Left lung (tissue), 10 donors: ENCODE measurements around the gene NFAT5. TPM values are rescaled to one million over a fixed set of nuclear protein-coding genes. Genes with fewer than 3 reads are reported as not detected.

Experiments used
- ATAC-seq: fragments of 200-7000 bp; cut with Tn5 transposase; one replicate; pipeline ENCODE4 v1.9.1; 2020; ENCODE audit warnings: moderate library complexity
- DNase-seq, 4 donors: peaks; one replicate each; pipeline ENCODE4 v3.0.0-alpha.2; 2013 to 2020
- H3K27ac ChIP-seq, 2 donors: fragments of 200-600 bp; sonication (generic) in 1 of 2; one replicate each; pipeline versions ENCODE4 v1.5.0 to v1.8.0; 2020 to 2021
- H3K27me3 ChIP-seq, 2 donors: fragments of 200-600 bp; sonication (generic) in 1 of 2; one replicate each; pipeline versions ENCODE4 v1.5.0 to v1.8.0; 2020 to 2021
- H3K36me3 ChIP-seq, 2 donors: fragments of 200-600 bp; sonication (generic) in 1 of 2; one replicate each; pipeline versions ENCODE4 v1.5.0 to v1.8.0; 2020 to 2021
- H3K4me1 ChIP-seq, 2 donors: fragments of 200-600 bp; one replicate each; pipeline ENCODE4 v1.8.0; 2021
- H3K4me3 ChIP-seq, 2 donors: fragments of 200-600 bp; sonication (generic) in 1 of 2; one replicate each; pipeline versions ENCODE4 v1.5.0 to v1.8.0; 2020 to 2021; ENCODE audit warnings: mild to moderate bottlenecking in 1 of 2
- H3K9me3 ChIP-seq, 2 donors: fragments of 200-600 bp; sonication (generic) in 1 of 2; one replicate each; pipeline versions ENCODE4 v1.5.0 to v1.8.0; 2020 to 2021
- intact Hi-C, 2 donors: fragments of 100-400 bp; cut with DNase I; formaldehyde crosslinking; loops; one replicate each; pipeline versions ENCODE4 v1.11.2 to v1.14.2; 2022
- polyA plus RNA-seq, 6 donors: library from polyadenylated mRNA; unstranded; fragments of 120-200 nt; gene quantifications; one replicate each; pipeline ENCODE4 v1.2.1, GENCODE V29; 2013; ENCODE audit not compliant: insufficient read length in 6 of 6
- total RNA-seq, 2 donors: library from RNA; stranded (reverse); fragmentation: NEBNext Ultra II Directional; extraction: Animal tissue kit (Norgen Biotek cat#: 25700); gene quantifications; one replicate each; pipeline ENCODE4 v1.2.1, GENCODE V29; 2021
- TF ChIP-seq, protein P1 (sequence below), 2 donors: fragments of 200-600 bp; sonication (generic) in 1 of 2; IDR thresholded peaks; one replicate each; pipeline versions ENCODE4 v1.5.0 to v1.8.0; 2021; ENCODE audit warnings: antibody characterized with exemption in 2 of 2
- donor health status: DM: no; HTN: yes; CAD: no.
- donor health status: DM: no; HTN: no; CAD: no.

Gene NFAT5
- total and polyA plus RNA-seq, 8 donors, result 44.8 to 66.0 (median 57.9) TPM

DNA sequence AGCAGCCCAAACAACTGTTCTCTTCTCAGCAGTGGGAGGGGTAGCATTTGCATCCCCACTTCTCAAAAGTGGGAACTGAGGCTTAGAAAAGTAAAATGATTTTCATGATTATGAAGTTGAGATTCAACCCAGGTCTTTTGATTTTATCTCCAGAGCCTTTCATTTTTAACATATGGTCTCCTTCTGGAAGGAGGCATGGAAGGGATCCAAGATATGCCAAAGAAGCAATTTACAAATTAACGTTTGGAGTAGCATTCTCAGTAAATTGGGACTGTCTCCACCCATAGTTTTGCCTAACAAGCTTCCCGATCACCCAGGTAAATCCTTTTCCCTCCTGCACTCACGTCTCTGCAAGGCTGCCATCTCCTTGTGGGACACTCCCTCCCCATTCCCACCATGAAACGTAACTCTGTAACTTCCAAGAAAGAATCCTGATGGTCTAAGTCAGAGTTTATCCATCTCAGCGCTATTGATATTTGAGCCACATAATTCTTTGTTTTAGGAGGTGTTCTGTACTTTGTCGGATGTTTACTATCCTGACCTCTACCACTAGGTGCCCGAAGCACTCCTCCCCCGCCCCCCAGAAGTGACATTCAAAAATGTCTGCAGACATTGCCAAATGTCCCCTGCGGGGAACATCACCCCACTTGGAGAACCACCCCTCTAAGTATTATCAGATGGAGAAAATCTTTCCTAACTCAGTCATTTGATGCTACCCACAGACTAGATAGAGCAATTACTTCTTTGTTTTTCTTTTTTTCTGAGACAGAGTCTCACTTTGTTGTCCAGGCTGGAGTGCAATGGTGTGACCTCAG lies 32.9 kb upstream of the NFAT5 start:
- no peaks in the 10 kb centered on the region for H3K36me3 ChIP-seq
- DNase-seq (no peak), ATAC-seq (no peak)
- H3K27me3 ChIP-seq, result no peaks in the 10 kb centered on the region
- no peak overlapping the region for H3K27ac ChIP-seq
- no peak overlapping the region for H3K4me3 ChIP-seq
- H3K9me3 ChIP-seq, result no peaks in the 10 kb centered on the region
- intact Hi-C loops, result no loop called here
- TF ChIP-seq, protein P1, sequence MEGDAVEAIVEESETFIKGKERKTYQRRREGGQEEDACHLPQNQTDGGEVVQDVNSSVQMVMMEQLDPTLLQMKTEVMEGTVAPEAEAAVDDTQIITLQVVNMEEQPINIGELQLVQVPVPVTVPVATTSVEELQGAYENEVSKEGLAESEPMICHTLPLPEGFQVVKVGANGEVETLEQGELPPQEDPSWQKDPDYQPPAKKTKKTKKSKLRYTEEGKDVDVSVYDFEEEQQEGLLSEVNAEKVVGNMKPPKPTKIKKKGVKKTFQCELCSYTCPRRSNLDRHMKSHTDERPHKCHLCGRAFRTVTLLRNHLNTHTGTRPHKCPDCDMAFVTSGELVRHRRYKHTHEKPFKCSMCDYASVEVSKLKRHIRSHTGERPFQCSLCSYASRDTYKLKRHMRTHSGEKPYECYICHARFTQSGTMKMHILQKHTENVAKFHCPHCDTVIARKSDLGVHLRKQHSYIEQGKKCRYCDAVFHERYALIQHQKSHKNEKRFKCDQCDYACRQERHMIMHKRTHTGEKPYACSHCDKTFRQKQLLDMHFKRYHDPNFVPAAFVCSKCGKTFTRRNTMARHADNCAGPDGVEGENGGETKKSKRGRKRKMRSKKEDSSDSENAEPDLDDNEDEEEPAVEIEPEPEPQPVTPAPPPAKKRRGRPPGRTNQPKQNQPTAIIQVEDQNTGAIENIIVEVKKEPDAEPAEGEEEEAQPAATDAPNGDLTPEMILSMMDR (IDR thresholded peaks at IDR 0.05), result no peak
- H3K4me1 ChIP-seq, result peaks cover 0 to 27% of the 10 kb centered on the region in 2 donors

DNA sequence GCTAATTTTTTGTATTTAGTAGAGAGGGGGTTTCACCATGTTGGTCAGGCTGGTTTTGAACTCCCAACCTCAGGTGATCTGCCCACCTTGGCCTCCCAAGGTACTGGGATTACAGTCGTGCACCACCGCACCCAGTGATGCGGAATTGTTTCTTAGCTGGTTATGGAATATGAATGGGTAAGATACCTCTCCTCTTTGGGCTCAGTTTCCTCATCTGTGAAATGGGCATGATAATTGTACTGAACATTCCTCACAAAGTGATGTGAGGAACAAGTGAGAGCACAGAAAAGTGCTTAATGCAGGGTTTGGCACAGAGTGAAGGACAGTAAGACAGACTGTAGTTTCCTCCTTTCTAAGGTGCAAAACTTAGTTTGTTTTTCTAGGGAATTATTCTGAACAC lies 31.0 kb upstream of the NFAT5 start:
- ATAC-seq (no peak), DNase-seq (no peak)
- Histone ChIP-seq H3K4me3 (no peak overlapping the region), H3K9me3 (no peaks in the 10 kb centered on the region), H3K36me3 (no peaks in the 10 kb centered on the region), H3K27me3 (no peaks in the 10 kb centered on the region), H3K4me1 (peaks cover 0 to 34% of the 10 kb centered on the region in 2 donors), H3K27ac (no peak overlapping the region)
- intact Hi-C loops, result no loop called here
- TF ChIP-seq, protein P1 (IDR thresholded peaks at IDR 0.05), result no peak

DNA sequence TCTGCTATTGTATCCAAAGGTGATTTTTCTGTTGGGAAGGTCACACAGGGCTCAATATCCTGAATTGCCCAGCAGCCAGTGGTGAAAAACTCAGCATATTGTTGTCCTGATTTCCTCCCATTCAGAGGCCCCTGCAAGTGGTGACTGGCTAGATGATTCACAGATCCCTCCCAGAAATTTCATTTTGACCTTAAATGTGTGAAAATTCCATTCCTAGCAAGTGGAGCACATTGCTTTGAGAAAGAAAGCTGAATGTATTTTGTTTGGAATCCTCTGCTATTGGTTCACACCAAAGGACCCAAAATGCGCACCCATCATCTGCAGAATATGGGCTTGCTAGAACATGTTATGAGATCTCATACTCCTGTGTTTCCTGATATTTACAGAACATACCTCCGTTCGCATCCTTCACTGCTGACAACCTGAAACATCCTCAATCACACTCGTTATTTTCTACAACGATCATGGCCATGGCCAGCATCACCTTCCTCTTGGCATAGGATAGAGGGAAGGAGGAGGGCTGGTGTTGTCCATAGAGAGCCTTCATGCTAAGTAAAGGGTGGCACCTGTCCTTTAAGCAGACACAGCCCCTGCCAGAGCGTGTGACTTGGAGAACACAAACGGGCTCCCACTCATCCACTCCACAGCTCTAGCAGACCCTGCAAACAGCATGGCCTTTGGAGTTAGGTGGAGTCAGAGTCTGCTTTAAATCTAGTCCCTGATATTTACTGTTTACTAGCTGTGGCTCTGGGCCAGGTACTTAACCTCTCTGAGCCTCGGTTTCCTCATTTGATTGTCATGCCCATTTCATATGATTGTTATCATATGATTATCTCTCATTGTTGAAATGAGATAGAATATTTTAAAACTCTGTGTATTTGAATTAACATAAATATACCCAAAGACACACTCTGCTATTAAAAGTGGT lies 30.4 kb upstream of the NFAT5 start:
- intact Hi-C loops, result no loop called here
- H3K4me3 ChIP-seq, result no peak overlapping the region

DNA sequence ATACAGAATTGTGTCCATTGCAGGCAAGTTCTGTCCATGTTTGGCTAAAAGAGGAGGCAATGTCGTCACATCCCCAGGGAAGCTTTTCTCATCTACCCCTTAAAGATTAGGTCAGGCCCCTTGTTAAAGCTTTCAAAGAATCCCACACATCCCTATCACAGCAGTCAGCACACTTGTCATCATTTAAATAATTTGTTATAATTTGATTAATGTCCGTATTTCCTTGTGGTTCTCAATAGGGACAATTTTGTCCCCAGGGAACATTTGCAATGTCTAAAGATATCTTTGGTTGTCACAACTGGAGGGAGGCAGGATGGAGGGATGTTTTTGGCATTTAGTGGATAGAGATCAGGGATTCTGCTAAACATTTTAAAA lies 28.1 kb upstream of the NFAT5 start:
- Histone ChIP-seq H3K4me1 (peaks cover 0 to 35% of the 10 kb centered on the region in 2 donors), H3K36me3 (no peaks in the 10 kb centered on the region), H3K4me3 (no peak overlapping the region), H3K27me3 (no peaks in the 10 kb centered on the region), H3K9me3 (no peaks in the 10 kb centered on the region), H3K27ac (no peak overlapping the region)
- no peak for DNase-seq
- no peak for ATAC-seq
- intact Hi-C loops, result no loop called here
- TF ChIP-seq, protein P1 (IDR thresholded peaks at IDR 0.05), result no peak

More for the DNA sequence above, 30.4 kb upstream of the NFAT5 start:
- H3K36me3 ChIP-seq, result no peaks in the 10 kb centered on the region
- H3K27ac ChIP-seq, result no peak overlapping the region
- no peak for DNase-seq
- no peaks in the 10 kb centered on the region for H3K9me3 ChIP-seq
- TF ChIP-seq, protein P1 (IDR thresholded peaks at IDR 0.05), result no peak
- peaks cover 0 to 36% of the 10 kb centered on the region in 2 donors for H3K4me1 ChIP-seq
- ATAC-seq, result no peak
- H3K27me3 ChIP-seq, result no peaks in the 10 kb centered on the region

DNA sequence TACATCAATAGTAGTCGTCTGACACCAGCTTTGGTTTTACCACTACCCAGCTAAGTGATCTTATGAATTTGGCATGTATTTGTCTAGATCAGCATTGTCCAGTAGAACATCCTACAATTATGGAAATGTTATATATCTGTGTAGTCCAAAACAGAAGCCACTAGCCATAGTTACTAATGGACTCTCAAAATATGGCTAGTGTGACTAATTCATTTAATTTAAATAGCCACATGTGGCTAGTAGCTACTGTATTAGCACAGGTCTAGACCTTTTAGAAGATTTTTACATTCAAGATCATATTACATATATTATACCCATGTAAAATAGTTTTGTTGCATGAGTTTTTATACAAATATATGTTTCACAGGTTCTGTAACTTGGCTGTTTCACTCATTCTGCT lies 27.0 kb upstream of the NFAT5 start:
- H3K36me3 ChIP-seq, result no peaks in the 10 kb centered on the region
- TF ChIP-seq, protein P1 (IDR thresholded peaks at IDR 0.05), result no peak
- peaks cover 0 to 35% of the 10 kb centered on the region in 2 donors for H3K4me1 ChIP-seq
- no peak overlapping the region for H3K4me3 ChIP-seq
- ATAC-seq (no peak), DNase-seq (no peak)
- H3K9me3 ChIP-seq, result no peaks in the 10 kb centered on the region
- intact Hi-C loops, result no loop called here
- H3K27me3 ChIP-seq, result no peaks in the 10 kb centered on the region
- peak overlapping the region in 1 of 2 donors; percentile 58 for H3K27ac ChIP-seq
